ENCODE results near the gene ROGDI.

Gene ROGDI

DNA sequence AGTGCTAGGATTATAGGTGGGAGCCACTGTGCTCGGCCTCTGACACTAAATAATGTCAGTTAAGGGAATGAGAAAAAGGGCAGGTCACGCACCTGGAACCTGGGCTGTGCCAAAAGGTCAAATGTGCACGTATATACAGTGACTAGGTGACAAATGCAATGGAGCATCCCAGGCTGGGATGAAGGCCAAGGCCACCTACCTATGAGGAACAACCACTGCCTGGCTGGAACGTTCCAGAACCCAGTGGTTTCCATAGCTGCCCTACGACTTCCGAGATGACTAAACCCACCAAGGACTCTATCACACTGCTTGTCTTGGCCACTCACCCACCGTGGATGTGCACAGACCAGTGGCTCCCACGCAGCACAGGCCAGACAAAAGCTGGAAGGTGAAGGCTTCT, 51.5 kb downstream of the ROGDI start:
- no peak for DNase-seq (ENCODE audit: extremely low read depth, insufficient read length)
- Histone ChIP-seq H3K36me3 (ENCODE audit: control insufficient read depth, insufficient read depth, low read length) (peaks cover 30% of the 10 kb centered on the region), H3K4me3 (replicated peaks; ENCODE audit: low read depth, low read length) (no peak overlapping the region), H3K27me3 (replicated peaks; ENCODE audit: control insufficient read depth, insufficient read depth, low read length) (no peaks in the 10 kb centered on the region)
- TF ChIP-seq, protein P1, sequence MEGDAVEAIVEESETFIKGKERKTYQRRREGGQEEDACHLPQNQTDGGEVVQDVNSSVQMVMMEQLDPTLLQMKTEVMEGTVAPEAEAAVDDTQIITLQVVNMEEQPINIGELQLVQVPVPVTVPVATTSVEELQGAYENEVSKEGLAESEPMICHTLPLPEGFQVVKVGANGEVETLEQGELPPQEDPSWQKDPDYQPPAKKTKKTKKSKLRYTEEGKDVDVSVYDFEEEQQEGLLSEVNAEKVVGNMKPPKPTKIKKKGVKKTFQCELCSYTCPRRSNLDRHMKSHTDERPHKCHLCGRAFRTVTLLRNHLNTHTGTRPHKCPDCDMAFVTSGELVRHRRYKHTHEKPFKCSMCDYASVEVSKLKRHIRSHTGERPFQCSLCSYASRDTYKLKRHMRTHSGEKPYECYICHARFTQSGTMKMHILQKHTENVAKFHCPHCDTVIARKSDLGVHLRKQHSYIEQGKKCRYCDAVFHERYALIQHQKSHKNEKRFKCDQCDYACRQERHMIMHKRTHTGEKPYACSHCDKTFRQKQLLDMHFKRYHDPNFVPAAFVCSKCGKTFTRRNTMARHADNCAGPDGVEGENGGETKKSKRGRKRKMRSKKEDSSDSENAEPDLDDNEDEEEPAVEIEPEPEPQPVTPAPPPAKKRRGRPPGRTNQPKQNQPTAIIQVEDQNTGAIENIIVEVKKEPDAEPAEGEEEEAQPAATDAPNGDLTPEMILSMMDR (IDR thresholded peaks at IDR 0.05; ENCODE audit: insufficient read depth, low read length, poor library complexity, severe bottlenecking), result no peak

DNA sequence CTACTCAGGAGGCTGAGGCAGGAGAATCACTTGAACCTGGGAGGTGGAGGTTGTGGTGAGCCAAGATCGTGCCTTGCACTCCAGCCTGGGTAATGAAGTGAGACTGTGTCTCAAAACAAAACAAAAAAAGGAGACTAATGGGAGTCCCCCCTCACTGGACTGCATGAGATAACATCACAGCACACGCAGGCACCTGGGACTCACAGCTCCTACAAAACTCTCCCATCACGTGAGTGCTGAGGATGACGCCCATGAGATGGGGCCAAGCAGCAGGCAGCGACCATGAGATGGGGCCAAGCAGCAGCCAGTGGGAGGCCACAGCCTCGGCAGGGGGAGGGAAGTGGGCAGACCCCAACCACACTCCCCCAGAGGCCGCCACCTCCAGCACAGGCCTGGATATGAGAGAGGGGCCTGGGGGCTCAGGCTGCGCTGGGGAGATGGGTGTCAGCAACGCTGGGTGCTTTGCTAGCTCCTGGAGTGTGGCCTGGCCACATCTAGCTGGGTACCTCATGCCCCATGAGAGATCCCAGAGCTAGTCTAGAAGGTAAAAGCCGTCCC, 52.7 kb downstream of the ROGDI start:
- TF ChIP-seq, protein P1 (IDR thresholded peaks at IDR 0.05; ENCODE audit: insufficient read depth, low read length, poor library complexity, severe bottlenecking), result no peak
- Histone ChIP-seq H3K27me3 (replicated peaks; ENCODE audit: control insufficient read depth, insufficient read depth, low read length) (no peaks in the 10 kb centered on the region), H3K4me3 (replicated peaks; ENCODE audit: low read depth, low read length) (no peak overlapping the region), H3K36me3 (ENCODE audit: control insufficient read depth, insufficient read depth, low read length) (peaks cover 25% of the 10 kb centered on the region)
- no peak for DNase-seq (ENCODE audit: extremely low read depth, insufficient read length)

DNA sequence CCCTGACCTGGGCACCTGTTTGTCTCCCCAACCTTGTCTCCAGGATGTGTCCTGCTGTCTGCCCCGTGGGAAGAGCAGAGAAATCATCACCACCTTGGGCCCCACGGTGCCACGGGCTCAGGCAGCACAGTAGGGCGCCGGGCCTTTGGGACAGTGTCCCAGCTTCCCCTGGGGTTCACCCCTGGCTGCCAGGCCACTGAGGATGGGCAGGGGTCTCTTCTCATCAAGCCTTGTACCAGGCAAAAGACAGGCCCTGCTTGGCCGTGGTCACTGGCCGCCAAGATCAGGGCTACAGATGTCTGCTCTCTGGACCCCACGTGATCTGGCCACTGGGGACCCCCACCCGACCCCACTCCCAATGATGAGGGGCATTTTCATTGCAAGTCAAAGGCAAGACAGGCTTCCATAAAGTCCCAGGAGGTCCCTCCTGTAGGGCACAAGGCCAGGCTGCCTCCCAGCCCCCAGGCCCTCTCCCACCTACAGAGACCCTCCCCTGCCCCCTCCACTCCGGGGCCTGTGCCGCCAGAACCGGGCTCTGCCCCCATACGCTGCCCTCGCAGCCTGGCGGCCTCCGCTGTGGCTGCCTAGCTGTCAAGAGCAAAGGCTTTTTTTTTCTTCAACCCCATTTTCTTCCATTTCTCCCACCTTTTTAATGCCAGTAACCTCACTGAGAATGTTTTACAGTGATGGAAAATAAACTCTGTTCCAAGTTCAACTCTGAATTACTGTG, 53.6 kb downstream of the ROGDI start:
- Histone ChIP-seq H3K36me3 (ENCODE audit: control insufficient read depth, insufficient read depth, low read length) (peaks cover 22% of the 10 kb centered on the region), H3K27me3 (replicated peaks; ENCODE audit: control insufficient read depth, insufficient read depth, low read length) (no peaks in the 10 kb centered on the region), H3K4me3 (replicated peaks; ENCODE audit: low read depth, low read length) (no peak overlapping the region)
- no peak for DNase-seq (ENCODE audit: extremely low read depth, insufficient read length)
- TF ChIP-seq, protein P1 (IDR thresholded peaks at IDR 0.05; ENCODE audit: insufficient read depth, low read length, poor library complexity, severe bottlenecking), result no peak

DNA sequence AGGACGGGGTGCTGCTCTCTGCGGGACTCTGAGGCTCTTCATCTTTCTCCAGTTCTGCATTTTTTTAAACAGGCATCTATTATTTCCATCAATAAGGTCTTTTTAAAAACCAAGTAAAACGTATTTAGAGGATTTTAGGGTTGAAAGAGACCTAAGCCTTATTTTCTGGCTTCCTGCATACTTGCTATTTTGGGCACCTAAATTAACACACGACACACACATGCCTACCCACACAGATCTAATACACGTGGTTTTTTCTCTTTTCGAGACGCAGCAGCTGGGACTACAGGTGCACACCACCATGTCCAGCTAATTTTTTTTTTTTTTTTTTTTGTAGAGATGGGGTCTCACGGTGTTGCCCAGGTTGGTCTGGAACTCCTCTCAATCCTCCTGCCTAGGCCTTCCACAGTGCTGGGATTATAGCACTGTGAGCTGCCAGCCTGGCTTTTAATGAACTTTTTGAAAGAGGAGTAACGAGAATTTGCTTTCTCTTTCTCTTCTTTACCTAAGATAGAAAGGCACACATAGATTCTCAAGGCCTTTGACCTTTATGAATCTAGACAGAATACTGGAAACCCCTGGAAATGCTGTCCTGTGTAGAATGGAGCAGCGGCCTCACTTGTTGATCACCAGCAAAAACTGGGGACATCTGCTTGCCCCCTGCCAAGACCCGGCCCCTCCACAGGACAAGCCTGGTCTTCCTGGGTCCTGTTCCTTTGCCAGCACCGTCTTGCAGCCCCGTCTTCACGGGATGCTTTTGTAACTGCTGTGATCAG, 54.3 kb downstream of the ROGDI start:
- no peak for DNase-seq (ENCODE audit: extremely low read depth, insufficient read length)
- Histone ChIP-seq H3K4me3 (replicated peaks; ENCODE audit: low read depth, low read length) (no peak overlapping the region), H3K36me3 (ENCODE audit: control insufficient read depth, insufficient read depth, low read length) (peaks cover 19% of the 10 kb centered on the region), H3K27me3 (replicated peaks; ENCODE audit: control insufficient read depth, insufficient read depth, low read length) (no peaks in the 10 kb centered on the region)
- TF ChIP-seq, protein P1 (IDR thresholded peaks at IDR 0.05; ENCODE audit: insufficient read depth, low read length, poor library complexity, severe bottlenecking), result no peak

DNA sequence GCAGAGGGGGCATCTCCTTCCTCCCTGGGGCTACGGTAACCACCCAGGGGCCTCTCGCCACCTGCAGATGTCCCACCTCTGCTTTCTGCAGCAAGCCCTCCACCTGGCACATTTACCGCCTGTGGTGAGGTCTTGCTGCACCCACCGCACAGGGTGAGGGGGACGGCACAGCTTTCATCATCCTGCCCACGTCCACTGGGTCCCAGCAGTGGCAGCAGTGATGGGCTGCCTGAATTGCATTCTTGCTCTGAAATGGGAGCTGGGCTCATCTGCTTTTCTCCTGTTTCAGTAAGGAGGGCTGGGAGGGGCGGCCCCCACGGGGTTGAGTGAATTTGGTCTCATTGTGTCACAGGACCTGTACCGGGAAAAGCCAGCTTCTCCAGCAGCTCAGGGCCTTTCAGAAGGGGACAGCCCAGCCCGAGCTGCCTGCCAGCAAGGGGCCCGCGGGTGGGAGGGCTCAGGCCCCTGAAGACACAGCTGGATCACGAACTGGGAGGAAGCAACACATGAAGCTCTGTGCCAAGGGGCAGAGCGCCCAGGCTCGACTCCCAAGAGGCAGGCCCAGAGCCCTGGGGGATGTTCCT, 55.4 kb downstream of the ROGDI start:
- DNase-seq (ENCODE audit: extremely low read depth, insufficient read length), result no peak
- TF ChIP-seq, protein P1 (IDR thresholded peaks at IDR 0.05; ENCODE audit: insufficient read depth, low read length, poor library complexity, severe bottlenecking), result no peak

More for the DNA sequence above, 55.4 kb downstream of the ROGDI start:
- H3K27me3 ChIP-seq (replicated peaks; ENCODE audit: control insufficient read depth, insufficient read depth, low read length), result no peaks in the 10 kb centered on the region
- H3K4me3 ChIP-seq (replicated peaks; ENCODE audit: low read depth, low read length), result no peak overlapping the region
- peaks cover 10% of the 10 kb centered on the region for H3K36me3 ChIP-seq (ENCODE audit: control insufficient read depth, insufficient read depth, low read length)
